NB4 (cell line): ENCODE data around the gene OXNAD1.
A peak's percentile ranks its signal among the peaks of the same experiment; 100 is the strongest.

Experiments
- DNase-seq: peaks from one replicate; pipeline ENCODE4 v3.0.0; 2010; ENCODE audit warnings: low read depth
- H3K4me3 ChIP-seq: one replicate; pipeline ENCODE4 v1.5.1; 2011; ENCODE audit warnings: mild to moderate bottlenecking, low read depth, low read length, moderate library complexity
- MYC ChIP-seq: IDR thresholded peaks from 2 replicates; pipeline ENCODE4 v1.6.1; 2011; ENCODE audit warnings: low read depth, low read length
- POLR2A ChIP-seq: IDR thresholded peaks from 2 replicates; pipeline ENCODE4 v1.6.1; 2011; ENCODE audit warnings: mild to moderate bottlenecking; ENCODE audit not compliant: insufficient read length; ENCODE audit errors: extremely low read depth
- TF ChIP-seq, protein P1 (sequence below): IDR thresholded peaks from 2 replicates; pipeline ENCODE4 v1.6.1; 2011; ENCODE audit warnings: low read depth, low read length
- TF ChIP-seq, protein P2 (sequence below): IDR thresholded peaks from one replicate; pipeline ENCODE4 v1.5.1; 2012; ENCODE audit warnings: low read depth, low read length

The OXNAD1 gene

GRCh38 chr3:16258866-16259265 is 6.1 kb upstream of the OXNAD1 start:
- TF ChIP-seq, protein P1, sequence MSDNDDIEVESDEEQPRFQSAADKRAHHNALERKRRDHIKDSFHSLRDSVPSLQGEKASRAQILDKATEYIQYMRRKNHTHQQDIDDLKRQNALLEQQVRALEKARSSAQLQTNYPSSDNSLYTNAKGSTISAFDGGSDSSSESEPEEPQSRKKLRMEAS: no peak
- TF ChIP-seq POLR2A: no peak
- TF ChIP-seq, protein P2, sequence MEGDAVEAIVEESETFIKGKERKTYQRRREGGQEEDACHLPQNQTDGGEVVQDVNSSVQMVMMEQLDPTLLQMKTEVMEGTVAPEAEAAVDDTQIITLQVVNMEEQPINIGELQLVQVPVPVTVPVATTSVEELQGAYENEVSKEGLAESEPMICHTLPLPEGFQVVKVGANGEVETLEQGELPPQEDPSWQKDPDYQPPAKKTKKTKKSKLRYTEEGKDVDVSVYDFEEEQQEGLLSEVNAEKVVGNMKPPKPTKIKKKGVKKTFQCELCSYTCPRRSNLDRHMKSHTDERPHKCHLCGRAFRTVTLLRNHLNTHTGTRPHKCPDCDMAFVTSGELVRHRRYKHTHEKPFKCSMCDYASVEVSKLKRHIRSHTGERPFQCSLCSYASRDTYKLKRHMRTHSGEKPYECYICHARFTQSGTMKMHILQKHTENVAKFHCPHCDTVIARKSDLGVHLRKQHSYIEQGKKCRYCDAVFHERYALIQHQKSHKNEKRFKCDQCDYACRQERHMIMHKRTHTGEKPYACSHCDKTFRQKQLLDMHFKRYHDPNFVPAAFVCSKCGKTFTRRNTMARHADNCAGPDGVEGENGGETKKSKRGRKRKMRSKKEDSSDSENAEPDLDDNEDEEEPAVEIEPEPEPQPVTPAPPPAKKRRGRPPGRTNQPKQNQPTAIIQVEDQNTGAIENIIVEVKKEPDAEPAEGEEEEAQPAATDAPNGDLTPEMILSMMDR: no peak
- TF ChIP-seq MYC: no peak
- no peak for DNase-seq
- H3K4me3 ChIP-seq: no peak overlapping the region

DNA sequence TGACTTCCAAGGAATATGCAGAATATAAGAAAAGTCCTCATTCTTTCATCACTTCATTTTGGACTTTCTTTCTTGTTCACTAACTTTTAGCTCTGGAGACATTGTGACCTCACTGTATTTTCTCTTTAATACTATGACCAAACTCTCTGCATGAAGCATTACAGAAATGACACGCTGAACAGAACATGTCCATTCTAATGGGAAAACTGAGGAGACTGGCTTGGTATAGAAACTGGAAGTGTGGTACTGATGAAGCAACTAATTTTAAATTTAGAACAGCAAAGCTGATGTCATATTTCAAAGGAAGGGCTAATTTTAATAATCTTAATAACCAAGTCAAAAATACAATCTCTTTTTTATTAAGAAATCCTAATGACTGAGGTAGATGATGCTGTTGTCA is 5.0 kb upstream of the OXNAD1 start:
- TF ChIP-seq, protein P2: no peak
- TF ChIP-seq, protein P1: no peak
- no peak for TF ChIP-seq MYC
- no peak for TF ChIP-seq POLR2A
- H3K4me3 ChIP-seq: no peak overlapping the region
- no peak for DNase-seq

DNA sequence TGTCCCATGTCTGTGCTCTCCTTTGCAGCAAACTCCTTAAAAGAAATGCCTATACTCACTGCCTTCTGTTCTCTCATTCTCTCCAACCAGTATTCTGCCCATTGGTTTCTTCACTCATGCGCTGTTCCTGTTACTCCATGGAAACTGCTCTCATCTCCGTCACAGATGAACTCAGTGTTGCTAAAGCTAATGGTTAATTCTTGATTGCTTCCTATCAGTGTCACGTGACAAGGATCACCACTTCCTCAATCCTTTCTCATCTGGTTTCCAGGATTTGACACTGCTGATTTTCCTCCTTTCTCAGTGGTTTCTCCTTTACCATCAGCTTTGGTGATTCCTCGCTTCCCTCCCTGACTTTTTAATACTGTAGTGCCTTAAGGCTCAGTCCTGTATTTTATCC is 2.8 kb upstream of the OXNAD1 start:
- DNase-seq: no peak
- no peak overlapping the region for H3K4me3 ChIP-seq
- TF ChIP-seq MYC: no peak
- TF ChIP-seq, protein P1: no peak
- no peak for TF ChIP-seq POLR2A
- TF ChIP-seq, protein P2: no peak

DNA sequence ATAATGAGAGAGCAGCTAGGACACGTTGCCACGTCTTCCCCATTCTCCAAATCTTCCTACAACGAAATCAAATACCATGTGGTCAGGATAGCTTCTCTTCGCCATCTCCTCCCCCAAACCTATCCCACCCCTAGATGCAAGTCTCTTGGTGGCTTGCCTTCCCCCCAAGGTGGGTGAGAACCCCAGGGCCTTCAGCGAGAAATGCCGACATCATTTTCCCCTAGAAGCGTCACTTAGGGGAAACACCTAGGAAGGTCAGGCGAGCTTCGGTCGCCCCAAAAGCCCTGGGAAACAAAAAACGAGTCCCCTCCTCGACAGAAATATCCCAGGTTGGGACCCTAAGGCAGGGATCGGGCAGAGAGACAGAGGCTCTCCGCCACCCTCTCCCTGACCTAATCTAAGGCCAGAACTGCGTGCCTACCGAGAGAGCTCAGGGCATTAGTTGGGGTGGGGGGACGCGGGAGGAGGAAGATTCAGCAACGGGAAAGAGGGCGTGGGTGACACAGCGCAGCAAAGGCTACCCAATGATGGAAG is 771 bp upstream of the OXNAD1 start:
- peak overlapping the region; percentile 95 for H3K4me3 ChIP-seq
- TF ChIP-seq MYC: peak; percentile 17; the same call in 1 of the 2 replicates
- TF ChIP-seq POLR2A: no peak
- no peak for DNase-seq

DNA sequence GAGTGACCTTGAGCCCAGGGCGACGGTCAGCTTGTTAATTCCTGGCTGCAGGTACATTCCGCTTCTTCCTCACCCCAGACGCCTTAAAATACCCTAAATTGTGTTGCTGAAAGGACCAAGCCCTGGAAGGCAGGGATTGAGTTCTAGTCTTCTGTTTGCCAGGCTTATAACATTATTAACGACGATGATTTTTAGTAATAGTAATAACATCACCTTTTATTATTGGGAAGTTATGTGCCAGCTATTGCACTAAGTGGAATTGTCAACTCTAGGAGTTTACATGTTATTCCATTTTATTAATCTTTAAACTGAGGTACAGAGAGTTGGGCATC is 409 bp downstream of the OXNAD1 start:
- TF ChIP-seq, protein P2: no peak
- TF ChIP-seq MYC (no peak), POLR2A (no peak)
- TF ChIP-seq, protein P1: no peak
- DNase-seq: no peak
- H3K4me3 ChIP-seq: peak overlapping the region; percentile 100

DNA sequence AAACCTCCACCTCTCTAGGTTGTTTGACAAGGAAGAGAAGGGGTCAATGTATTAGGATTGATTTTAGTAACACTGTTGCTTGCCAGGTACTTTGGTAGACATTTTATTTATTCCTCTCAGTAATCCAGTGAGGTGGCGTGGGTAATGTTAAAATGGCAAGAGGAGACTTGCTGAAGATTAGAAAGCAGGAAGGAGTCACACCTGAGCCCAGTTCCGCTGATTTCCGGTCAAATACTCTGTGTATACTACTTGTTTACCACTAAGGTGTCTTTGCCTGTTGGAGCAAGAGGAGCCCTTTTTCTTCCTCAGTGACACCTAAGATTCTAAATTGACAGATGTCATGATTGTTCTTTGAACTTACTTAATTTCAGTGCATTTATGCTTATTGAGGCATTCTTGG is 1.7 kb downstream of the OXNAD1 start:
- peak overlapping the region; percentile 100 for H3K4me3 ChIP-seq
- TF ChIP-seq, protein P2: no peak
- TF ChIP-seq, protein P1: no peak
- TF ChIP-seq POLR2A: no peak
- DNase-seq: no peak
